ENCODE measurements around the gene RPUSD2. TPM values are rescaled to one million over a fixed set of nuclear protein-coding genes. Genes with fewer than 3 reads are reported as not detected.

RPUSD2 gene
- polyA plus RNA-seq, 1 donor (not counting 4 experiments of a cell fraction or from before 2014, with no cell fraction given) = 8.0 TPM

- Histone ChIP-seq H4K20me1 (ENCODE audit: control insufficient read depth, extremely low read depth, insufficient read depth, low read length) (no peaks in the 10 kb centered on the region), H3K36me3 (ENCODE audit: control insufficient read depth in 2 of 2, extremely low read depth in 1 of 2, insufficient read depth in 2 of 2, low read length in 2 of 2) (peaks cover 0 to 2% of the 10 kb centered on the region in 2 experiments), H2AFZ (ENCODE audit: control insufficient read depth, low read length) (no peak overlapping the region), H3K9me1 (ENCODE audit: control insufficient read depth, extremely low read depth, insufficient read depth, low read length) (no peaks in the 10 kb centered on the region), H3K4me3 (ENCODE audit: control insufficient read depth in 2 of 3, extremely low read depth in 1 of 3, insufficient read depth in 2 of 3, low read depth in 1 of 3, low read length in 3 of 3) (no peak overlapping the region), H3K9ac (ENCODE audit: control insufficient read depth, extremely low read depth, insufficient read depth, low read length) (no peak overlapping the region), H3K79me2 (ENCODE audit: control insufficient read depth, insufficient read depth, low read length) (no peaks in the 10 kb centered on the region), H3K4me1 (ENCODE audit: control insufficient read depth, extremely low read depth, insufficient read depth, low read length) (no peaks in the 10 kb centered on the region), H3K4me2 (ENCODE audit: control insufficient read depth, extremely low read depth, insufficient read depth, low read depth, low read length) (no peak overlapping the region), H3K9me3 (ENCODE audit: control insufficient read depth, low read depth, low read length) (no peaks in the 10 kb centered on the region), H3K27ac (ENCODE audit: control insufficient read depth, insufficient read depth, low read length) (no peak overlapping the region), H3K27me3 (ENCODE audit: control insufficient read depth, extremely low read depth, insufficient read depth, low read length) (no peaks in the 10 kb centered on the region)
- DNase-seq (ENCODE audit: low read depth, low spot score) = no peak
- dilution Hi-C loops (cut with MboI; ENCODE audit: extremely low pct_ligation_motif_present, low sequenced_read_pairs) = no loop called here
- TF ChIP-seq, protein P1, sequence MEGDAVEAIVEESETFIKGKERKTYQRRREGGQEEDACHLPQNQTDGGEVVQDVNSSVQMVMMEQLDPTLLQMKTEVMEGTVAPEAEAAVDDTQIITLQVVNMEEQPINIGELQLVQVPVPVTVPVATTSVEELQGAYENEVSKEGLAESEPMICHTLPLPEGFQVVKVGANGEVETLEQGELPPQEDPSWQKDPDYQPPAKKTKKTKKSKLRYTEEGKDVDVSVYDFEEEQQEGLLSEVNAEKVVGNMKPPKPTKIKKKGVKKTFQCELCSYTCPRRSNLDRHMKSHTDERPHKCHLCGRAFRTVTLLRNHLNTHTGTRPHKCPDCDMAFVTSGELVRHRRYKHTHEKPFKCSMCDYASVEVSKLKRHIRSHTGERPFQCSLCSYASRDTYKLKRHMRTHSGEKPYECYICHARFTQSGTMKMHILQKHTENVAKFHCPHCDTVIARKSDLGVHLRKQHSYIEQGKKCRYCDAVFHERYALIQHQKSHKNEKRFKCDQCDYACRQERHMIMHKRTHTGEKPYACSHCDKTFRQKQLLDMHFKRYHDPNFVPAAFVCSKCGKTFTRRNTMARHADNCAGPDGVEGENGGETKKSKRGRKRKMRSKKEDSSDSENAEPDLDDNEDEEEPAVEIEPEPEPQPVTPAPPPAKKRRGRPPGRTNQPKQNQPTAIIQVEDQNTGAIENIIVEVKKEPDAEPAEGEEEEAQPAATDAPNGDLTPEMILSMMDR (optimal IDR thresholded peaks at IDR 0.05 in 1 of 3, IDR thresholded peaks at IDR 0.05 in 1 of 3, conservative IDR thresholded peaks at IDR 0.05 in 1 of 3; ENCODE audit: extremely low read depth in 1 of 3, insufficient read depth in 2 of 3, low read length in 3 of 3) = no peak
- no peak for TF ChIP-seq EZH2 (IDR thresholded peaks at IDR 0.05; ENCODE audit: low read length)
- no peak for FAIRE-seq
These were observed 35.2 kb upstream of the RPUSD2 start for GRCh38 chr15:40533763-40534364.

GRCh38 chr15:40534371-40534770, 34.7 kb upstream of the RPUSD2 start:
- no peaks in the 10 kb centered on the region for H3K79me2 ChIP-seq (ENCODE audit: control insufficient read depth, insufficient read depth, low read length)
- dilution Hi-C loops (cut with MboI; ENCODE audit: extremely low pct_ligation_motif_present, low sequenced_read_pairs) = no loop called here
- H3K4me2 ChIP-seq (ENCODE audit: control insufficient read depth, extremely low read depth, insufficient read depth, low read depth, low read length) = no peak overlapping the region
- H3K9ac ChIP-seq (ENCODE audit: control insufficient read depth, extremely low read depth, insufficient read depth, low read length) = no peak overlapping the region
- no peak overlapping the region for H3K4me3 ChIP-seq (ENCODE audit: control insufficient read depth in 2 of 3, extremely low read depth in 1 of 3, insufficient read depth in 2 of 3, low read depth in 1 of 3, low read length in 3 of 3)
- no peaks in the 10 kb centered on the region for H3K27me3 ChIP-seq (ENCODE audit: control insufficient read depth, extremely low read depth, insufficient read depth, low read length)
- no peaks in the 10 kb centered on the region for H3K9me1 ChIP-seq (ENCODE audit: control insufficient read depth, extremely low read depth, insufficient read depth, low read length)
- TF ChIP-seq, protein P1 (optimal IDR thresholded peaks at IDR 0.05 in 1 of 3, IDR thresholded peaks at IDR 0.05 in 1 of 3, conservative IDR thresholded peaks at IDR 0.05 in 1 of 3; ENCODE audit: extremely low read depth in 1 of 3, insufficient read depth in 2 of 3, low read length in 3 of 3) = no peak
- TF ChIP-seq EZH2 (IDR thresholded peaks at IDR 0.05; ENCODE audit: low read length) = no peak
- no peak for DNase-seq (ENCODE audit: low read depth, low spot score)
- H2AFZ ChIP-seq (ENCODE audit: control insufficient read depth, low read length) = no peak overlapping the region
- H3K27ac ChIP-seq (ENCODE audit: control insufficient read depth, insufficient read depth, low read length) = no peak overlapping the region
- H4K20me1 ChIP-seq (ENCODE audit: control insufficient read depth, extremely low read depth, insufficient read depth, low read length) = no peaks in the 10 kb centered on the region
- H3K36me3 ChIP-seq (ENCODE audit: control insufficient read depth in 2 of 2, extremely low read depth in 1 of 2, insufficient read depth in 2 of 2, low read length in 2 of 2) = peaks cover 0 to 2% of the 10 kb centered on the region in 2 experiments
- H3K4me1 ChIP-seq (ENCODE audit: control insufficient read depth, extremely low read depth, insufficient read depth, low read length) = no peaks in the 10 kb centered on the region
- no peaks in the 10 kb centered on the region for H3K9me3 ChIP-seq (ENCODE audit: control insufficient read depth, low read depth, low read length)
- FAIRE-seq = no peak

Measured in keratinocyte (primary cell).